Measurements from ENCODE around the gene SECISBP2. TPM values are rescaled to one million over a fixed set of nuclear protein-coding genes. Genes with fewer than 3 reads are reported as not detected.

The SECISBP2 gene
- total RNA-seq, 1 experiment from 2014 or later, result 41.4 TPM

DNA sequence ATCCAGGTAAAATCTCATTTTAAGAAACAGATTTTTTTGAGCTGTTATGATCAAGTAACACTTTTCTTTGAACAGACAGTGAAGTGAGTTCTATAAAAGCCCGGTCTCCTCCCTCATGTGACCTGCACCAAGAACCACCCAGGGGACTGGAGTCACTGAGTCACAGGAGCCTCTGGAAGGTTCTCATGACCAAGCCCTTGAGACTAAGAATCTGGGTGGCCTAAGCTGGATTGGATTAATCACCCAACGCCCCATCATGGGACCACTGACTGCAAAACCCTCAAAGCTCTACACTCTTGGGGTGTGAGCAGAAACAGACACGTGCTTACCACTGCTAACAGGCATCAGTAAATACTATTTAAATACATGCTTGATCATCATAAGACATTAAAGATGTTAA is 48.4 kb downstream of the SECISBP2 start:
- Histone ChIP-seq H2AFZ (no peak overlapping the region), H4K20me1 (ENCODE audit: insufficient read depth) (no peaks in the 10 kb centered on the region), H3K4me2 (no peak overlapping the region), H3K27me3 (ENCODE audit: insufficient read depth, low read depth) (no peaks in the 10 kb centered on the region), H3K27ac (no peak overlapping the region), H3K36me3 (ENCODE audit: low read depth) (no peaks in the 10 kb centered on the region), H3K4me1 (replicated peaks; ENCODE audit: insufficient read depth) (no peaks in the 10 kb centered on the region), H3K9me3 (ENCODE audit: insufficient read depth, low read depth) (no peaks in the 10 kb centered on the region), H3K4me3 (no peak overlapping the region), H3K9me2 (ENCODE audit: insufficient read depth) (no peaks in the 10 kb centered on the region), H3K79me2 (ENCODE audit: low read depth) (no peaks in the 10 kb centered on the region), H3F3A (ENCODE audit: insufficient read depth, low read depth) (0 out of 2 replicates have a peak, but pooled peaks cover 8% of the 10 kb centered on the region)
- intact Hi-C loops (cut with micrococcal nuclease; ENCODE audit: unreplicated experiment), result no loop called here
- BruUV-seq (replicated peaks), result no TSS peak
- ChIA-PET POLR2A (ENCODE audit: unreplicated experiment) (no interaction called here), CTCF (no interaction called here)
- DNase-seq, result no peak
- TF ChIP-seq EZH2 (IDR thresholded peaks at IDR 0.05; ENCODE audit: low read depth), result no peak
- TF ChIP-seq, protein P1, sequence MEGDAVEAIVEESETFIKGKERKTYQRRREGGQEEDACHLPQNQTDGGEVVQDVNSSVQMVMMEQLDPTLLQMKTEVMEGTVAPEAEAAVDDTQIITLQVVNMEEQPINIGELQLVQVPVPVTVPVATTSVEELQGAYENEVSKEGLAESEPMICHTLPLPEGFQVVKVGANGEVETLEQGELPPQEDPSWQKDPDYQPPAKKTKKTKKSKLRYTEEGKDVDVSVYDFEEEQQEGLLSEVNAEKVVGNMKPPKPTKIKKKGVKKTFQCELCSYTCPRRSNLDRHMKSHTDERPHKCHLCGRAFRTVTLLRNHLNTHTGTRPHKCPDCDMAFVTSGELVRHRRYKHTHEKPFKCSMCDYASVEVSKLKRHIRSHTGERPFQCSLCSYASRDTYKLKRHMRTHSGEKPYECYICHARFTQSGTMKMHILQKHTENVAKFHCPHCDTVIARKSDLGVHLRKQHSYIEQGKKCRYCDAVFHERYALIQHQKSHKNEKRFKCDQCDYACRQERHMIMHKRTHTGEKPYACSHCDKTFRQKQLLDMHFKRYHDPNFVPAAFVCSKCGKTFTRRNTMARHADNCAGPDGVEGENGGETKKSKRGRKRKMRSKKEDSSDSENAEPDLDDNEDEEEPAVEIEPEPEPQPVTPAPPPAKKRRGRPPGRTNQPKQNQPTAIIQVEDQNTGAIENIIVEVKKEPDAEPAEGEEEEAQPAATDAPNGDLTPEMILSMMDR (conservative IDR thresholded peaks at IDR 0.05), result no peak

DNA sequence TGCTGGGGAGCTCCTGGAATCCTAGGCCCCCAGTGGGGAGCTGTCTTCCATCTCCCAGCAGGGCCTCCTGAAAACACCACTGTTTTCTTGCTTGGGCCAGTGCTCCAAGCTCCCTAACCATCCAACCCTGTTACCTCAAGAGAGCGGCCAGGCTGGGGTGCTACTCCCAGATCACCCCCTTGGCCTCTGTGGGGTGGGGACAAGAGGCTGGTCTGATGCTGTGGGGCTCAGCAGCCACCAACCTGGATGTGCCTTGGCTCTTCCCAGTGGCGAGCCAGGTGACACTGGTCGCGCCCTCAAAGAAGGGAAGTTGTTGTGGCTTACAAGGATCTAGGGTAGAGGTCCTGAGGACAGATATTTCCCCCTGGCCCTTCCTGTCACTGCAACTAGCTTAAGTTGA is 49.0 kb downstream of the SECISBP2 start:
- no peaks in the 10 kb centered on the region for H3K9me3 ChIP-seq (ENCODE audit: insufficient read depth, low read depth)
- no peaks in the 10 kb centered on the region for H3K36me3 ChIP-seq (ENCODE audit: low read depth)
- H3K4me1 ChIP-seq (replicated peaks; ENCODE audit: insufficient read depth), result no peaks in the 10 kb centered on the region
- H2AFZ ChIP-seq, result no peak overlapping the region
- ChIA-PET POLR2A (ENCODE audit: unreplicated experiment) (no interaction called here), CTCF (no interaction called here)
- H3F3A ChIP-seq (ENCODE audit: insufficient read depth, low read depth), result 0 out of 2 replicates have a peak, but pooled peaks cover 8% of the 10 kb centered on the region
- no peak overlapping the region for H3K27ac ChIP-seq
- H4K20me1 ChIP-seq (ENCODE audit: insufficient read depth), result no peaks in the 10 kb centered on the region
- intact Hi-C loops (cut with micrococcal nuclease; ENCODE audit: unreplicated experiment), result no loop called here
- H3K27me3 ChIP-seq (ENCODE audit: insufficient read depth, low read depth), result no peaks in the 10 kb centered on the region
- DNase-seq, result no peak
- H3K4me2 ChIP-seq, result no peak overlapping the region
- H3K79me2 ChIP-seq (ENCODE audit: low read depth), result no peaks in the 10 kb centered on the region
- TF ChIP-seq EZH2 (IDR thresholded peaks at IDR 0.05; ENCODE audit: low read depth), result no peak
- TF ChIP-seq, protein P1 (conservative IDR thresholded peaks at IDR 0.05), result no peak
- no peaks in the 10 kb centered on the region for H3K9me2 ChIP-seq (ENCODE audit: insufficient read depth)
- H3K4me3 ChIP-seq, result no peak overlapping the region
- no TSS peak for BruUV-seq (replicated peaks)

DNA sequence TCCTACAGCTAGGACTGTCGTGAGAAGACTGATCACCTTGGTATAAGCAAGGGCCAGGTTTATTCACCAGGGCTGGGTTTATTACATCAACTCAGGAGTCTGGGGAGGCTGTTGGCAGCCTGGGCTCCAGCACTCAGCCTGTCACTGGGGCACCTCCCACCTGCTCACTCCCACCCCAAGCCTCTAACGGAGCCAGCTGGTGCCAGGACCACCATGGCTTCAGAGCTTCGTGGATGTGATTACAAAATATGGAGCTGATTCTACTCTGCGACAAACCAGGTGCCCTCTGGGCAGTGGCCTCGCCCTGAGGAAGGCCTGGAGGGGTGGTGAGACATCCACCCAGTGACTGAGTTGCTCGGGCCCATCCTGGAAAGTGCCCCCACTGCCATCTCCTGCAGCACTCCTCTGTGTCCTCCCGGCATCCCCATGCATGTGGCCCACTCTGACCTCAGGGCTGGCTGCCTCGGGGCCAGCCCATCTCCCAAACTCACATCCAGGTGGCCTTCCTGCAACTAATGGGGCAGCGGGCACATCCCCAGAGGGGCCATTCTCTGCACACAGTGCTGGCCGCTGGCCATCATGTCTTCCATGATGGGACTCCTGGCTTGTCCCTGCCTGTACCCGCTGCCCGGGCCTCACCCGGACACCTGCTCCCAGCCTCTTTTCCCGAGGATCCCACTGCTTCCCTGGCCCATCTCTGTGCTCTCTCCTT is 49.6 kb downstream of the SECISBP2 start:
- H3F3A ChIP-seq (ENCODE audit: insufficient read depth, low read depth), result 0 out of 2 replicates have a peak, but pooled peaks cover 8% of the 10 kb centered on the region
- CTCF ChIA-PET, result no interaction called here

More for the DNA sequence above, 49.6 kb downstream of the SECISBP2 start:
- DNase-seq, result no peak
- Histone ChIP-seq H3K27me3 (ENCODE audit: insufficient read depth, low read depth) (no peaks in the 10 kb centered on the region), H3K4me1 (replicated peaks; ENCODE audit: insufficient read depth) (no peaks in the 10 kb centered on the region), H3K4me3 (no peak overlapping the region), H4K20me1 (ENCODE audit: insufficient read depth) (no peaks in the 10 kb centered on the region), H2AFZ (no peak overlapping the region), H3K79me2 (ENCODE audit: low read depth) (no peaks in the 10 kb centered on the region), H3K36me3 (ENCODE audit: low read depth) (no peaks in the 10 kb centered on the region), H3K4me2 (no peak overlapping the region), H3K27ac (no peak overlapping the region), H3K9me3 (ENCODE audit: insufficient read depth, low read depth) (no peaks in the 10 kb centered on the region), H3K9me2 (ENCODE audit: insufficient read depth) (no peaks in the 10 kb centered on the region)
- intact Hi-C loops (cut with micrococcal nuclease; ENCODE audit: unreplicated experiment), result no loop called here
- no TSS peak for BruUV-seq (replicated peaks)
- TF ChIP-seq EZH2 (IDR thresholded peaks at IDR 0.05; ENCODE audit: low read depth), result no peak
- TF ChIP-seq, protein P1 (conservative IDR thresholded peaks at IDR 0.05), result no peak
- POLR2A ChIA-PET (ENCODE audit: unreplicated experiment), result no interaction called here
